Midbrain (tissue), 1 donor: ENCODE measurements around the gene IL31.

Source experiments
- DNase-seq: peaks from one replicate; lab custom pipeline; 2025; lab: John Stamatoyannopoulos, UW

IL31 gene

DNA sequence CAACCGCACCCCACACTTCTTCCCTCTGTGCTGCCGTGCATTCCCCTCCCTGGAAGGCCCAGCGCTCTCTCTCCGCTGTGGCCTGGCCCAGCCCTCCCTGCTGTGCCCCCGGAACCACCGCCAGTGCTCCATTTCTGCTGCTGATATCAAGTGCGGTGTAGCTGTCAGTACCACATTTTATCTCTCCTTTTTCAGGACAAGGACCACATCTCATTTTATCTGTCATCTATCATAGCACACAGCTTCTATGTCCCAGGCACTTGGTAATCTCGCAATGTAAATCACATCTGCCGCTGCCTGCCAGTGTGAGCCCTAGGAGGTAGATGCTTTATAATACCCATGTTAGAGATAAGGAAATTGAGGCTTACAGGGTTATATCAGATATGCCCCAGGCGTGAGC is 18.3 kb downstream of the IL31 start:
- DNase-seq = no peak

DNA sequence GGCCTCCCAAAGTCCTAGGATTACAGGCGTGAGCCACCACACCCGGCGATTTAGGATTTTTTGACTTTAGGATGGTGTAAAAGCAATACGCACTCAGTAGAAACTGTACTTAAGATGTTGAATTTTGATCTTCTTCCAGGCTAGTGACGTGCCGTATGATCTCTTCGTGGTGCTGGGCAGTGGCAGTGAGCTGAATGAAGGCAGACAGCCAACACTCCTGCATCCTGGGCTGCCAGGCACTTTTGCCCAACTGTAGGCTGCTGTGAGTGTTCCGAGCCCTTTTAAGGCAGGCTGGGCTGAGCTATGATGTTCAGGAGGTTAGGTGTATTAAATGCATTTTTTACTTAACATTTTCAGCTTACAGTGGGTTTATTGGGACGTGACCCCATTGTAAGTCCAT is 21.3 kb downstream of the IL31 start:
- no peak for DNase-seq

DNA sequence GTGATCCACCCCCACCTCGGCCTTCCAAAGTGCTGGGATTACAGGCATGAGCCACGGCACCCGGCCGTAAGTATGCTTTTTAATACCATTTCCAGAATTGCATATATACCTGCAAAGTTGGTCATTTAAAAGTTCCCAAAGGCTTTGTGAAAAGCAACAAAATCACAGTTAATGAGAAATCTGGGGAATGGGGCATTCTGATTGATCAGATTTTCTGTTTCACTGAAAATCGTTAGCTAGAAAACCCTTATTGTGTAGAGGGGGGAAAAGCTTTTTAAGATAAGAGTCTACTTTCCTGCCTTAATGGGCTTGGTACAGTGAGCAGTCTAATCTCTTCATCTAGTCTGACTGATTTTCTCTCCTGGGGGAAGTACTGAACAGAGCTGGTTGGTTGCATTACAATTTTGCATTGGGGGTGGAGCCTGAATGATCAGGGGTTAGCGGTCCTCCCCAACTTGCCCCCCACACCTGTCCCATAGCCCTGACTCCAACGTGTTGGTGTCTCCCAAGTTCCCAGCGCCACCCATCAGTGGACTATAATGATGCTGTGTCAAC is 23.8 kb downstream of the IL31 start:
- no peak for DNase-seq

DNA sequence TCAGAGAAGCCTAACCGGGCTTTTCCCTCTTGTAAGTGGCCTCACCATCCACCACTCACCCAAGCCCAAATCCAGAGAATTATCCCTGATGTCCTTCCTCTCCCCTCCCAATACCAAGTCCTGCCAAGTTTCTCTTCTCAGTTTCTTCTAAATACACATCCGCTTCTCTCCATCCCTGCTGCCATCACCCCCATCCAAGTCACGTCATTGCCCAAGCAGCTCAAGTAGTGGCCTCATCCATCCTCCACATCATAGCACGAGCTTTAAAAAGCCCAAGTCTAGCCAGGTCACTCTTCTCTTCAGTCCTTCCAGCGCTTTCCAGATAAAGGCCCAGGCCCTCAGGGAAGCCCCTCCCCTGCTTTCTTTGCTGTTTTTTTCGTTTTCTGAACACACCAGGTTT is 25.4 kb downstream of the IL31 start:
- DNase-seq = no peak

DNA sequence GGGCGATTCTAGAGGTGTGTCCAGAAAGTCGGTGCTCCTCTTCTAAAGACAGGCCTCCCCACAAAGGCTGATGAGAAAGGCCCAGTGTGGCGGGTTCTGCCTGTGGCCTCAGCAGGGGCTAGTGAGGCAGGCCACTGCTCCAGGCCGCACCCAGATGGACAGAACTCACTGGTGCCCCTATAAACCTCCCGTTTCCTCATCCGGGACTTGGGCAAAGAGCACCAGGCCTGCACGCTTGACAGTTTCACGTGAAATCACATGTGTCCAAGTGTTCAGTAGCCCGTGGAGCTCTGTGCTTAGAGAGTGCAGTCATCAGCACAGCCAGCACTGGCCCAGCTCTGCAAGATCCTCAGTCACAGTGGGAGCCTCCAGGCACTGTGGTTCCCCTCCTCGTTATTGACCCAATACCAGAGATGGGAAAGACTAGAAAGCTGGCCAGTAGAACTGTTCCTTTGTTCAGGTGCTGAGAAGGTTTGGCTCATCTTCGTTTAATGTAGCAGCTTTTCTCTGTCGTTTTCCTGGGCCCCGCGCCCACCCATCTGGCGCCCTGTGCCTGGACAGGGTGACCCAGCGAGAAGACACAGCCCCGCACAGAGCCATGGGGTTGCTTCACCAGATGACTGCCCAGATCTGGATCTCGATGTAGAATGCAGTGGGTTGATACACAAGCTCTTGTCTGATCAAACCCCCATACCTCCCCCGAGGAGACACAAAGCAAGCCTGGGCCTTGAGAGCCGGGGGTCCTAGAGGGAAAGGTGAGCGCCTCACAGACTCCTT is 26.3 kb downstream of the IL31 start:
- DNase-seq = no peak

DNA sequence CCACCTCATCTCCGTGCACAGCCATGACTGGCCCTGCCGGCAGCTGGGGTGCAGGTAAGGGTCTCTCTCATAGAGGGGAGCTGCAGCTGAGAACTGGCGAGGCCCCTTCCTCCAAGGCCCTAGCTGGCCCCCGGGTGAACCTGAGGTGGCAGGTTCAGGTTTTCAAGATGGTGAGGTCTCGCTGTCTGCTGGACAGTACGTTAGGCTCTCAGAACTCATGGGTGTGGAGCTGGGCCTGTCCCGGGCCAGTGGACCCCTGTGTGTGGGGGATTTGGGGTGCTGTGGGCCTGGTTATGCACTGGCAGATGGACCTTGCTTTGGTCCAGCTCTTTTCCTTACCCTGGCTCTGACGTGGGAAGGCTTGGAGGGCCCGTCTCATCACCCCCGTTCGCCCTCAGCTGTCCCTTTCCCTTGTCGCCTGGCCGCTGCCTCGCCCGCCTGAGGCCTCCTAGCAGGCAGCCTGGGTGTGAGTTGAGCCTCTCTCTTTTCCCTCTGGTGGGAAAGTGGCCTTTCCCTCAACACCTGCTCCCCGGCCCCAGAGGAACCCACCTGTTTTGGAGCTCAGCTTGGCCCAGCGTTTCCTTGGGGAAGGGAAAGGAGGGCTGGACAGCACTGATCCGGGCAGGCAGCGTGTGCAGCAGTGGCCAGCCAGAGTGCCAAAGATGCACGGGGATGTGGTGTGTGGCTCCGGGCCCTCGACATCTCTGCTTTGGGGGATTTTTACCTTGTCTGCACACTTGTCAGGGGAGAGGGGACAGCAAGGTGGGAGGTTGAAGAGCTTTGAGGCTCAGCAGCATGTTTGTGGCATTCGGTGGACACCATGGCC is 28.3 kb downstream of the IL31 start:
- DNase-seq = no peak

DNA sequence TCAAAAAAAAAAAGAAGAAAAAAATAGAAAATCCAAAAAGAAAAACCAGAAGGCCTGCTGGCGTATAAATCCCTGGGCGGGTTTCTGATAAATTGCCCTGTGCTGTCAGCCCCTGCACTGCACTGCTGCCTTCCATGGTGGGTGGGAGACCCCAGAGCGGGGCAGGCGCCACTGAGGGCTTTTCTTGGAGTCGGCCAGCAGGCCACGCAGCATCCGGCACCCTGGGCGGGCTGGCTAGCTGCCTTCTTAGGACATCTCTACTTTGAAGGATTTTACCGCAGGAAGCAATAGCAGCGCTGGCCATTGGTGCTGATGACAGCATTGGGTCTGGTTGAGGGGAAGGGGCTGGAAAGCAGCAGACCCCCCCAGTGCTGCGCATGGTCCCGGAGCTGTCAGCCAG is 29.1 kb downstream of the IL31 start:
- no peak for DNase-seq

DNA sequence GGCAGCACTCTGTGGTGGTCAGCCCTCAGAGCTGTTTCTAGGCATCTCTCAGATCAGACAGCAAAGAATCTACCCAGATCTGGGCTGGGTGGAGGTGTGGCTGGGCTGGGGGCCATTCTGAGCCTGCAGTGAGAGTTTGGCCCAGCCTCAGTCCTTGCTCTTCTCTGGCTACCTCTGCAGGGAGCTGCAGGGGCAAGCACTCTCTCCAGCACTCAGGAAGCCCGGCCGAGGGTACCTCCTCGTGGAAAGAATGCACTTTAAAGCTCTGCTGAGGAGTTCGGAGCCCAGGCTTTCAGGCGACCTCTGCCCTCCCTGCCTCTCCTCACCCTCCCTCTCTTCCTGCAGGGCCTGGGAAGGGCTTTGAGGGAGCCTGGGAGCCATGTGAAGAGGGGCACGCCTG is 31.2 kb downstream of the IL31 start:
- no peak for DNase-seq

DNA sequence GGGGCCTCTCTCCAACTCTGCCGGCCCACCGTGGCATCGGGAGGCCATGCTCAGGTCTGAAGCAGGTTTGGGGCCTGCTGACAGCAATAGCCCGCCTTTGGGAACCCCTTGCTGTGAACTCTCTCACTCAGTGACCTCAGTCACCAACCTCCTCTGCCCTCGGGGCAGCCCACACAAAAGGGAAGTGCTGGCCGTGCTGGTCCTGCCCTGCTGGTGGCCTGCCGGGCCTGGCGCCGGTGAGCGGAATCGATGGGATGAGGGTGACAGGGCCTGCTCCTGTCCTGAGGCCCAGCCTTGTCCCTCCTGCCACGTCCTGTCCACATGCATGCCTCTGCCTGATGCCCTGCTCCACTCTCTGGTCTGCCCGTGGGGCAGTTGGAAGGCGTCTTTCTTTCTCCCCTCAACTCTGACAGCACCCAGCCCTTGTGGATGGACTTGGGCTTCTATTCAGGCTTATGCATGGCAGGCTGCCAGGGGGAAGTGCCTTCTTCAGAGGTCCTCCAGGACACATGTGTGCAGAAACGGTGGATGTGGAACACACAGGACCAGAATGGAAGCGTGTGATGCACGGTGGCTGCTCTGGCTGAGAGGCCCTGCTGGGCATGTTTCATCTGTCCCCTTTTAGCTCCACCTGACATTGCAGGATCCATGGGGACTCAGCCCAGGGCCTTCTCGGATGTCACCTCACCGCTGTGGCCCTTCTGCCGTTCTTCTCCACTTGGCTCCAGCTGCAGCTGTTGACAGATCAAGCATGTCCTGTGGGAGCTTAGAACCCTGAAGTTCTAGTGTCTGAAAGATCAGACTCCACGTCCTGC is 31.9 kb downstream of the IL31 start:
- DNase-seq = no peak

DNA sequence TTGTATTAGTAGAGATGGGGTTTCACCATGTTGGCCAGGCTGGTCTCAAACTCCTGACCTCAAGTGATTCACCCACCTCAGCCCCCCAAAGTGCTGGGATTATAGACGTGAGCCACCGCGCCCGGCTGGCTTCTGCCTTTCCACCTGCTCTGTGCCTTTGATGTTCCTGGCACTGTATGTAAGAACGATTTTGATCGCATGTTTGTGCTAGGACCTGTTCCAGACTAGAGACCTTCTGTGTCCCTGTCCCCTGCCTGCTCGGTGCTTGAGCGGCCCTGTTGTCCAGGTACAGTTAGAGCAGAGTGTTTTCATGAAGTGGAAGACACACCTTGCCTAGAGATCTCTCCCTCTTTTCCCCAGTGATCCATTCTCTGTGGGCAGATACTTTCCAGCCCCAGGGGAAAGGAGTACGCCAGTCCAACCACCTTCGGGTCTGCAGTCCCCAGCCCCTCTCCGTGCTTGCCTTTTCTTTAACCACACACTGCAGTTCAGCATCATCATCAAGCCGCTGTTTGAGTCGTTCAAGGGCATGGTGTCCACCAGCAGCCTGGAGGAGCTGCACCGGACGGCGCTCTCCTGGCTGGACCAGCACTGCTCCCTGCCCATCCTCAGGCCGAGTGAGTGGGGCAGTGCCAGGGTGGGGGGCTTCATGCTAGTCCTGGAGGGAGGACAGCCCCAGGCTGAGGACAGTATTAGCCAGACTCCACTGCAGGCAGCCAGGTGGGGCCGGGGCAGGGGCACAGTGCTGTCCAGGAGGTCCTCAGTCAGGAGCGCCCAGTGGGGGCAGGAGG is 33.4 kb downstream of the IL31 start:
- DNase-seq = no peak

DNA sequence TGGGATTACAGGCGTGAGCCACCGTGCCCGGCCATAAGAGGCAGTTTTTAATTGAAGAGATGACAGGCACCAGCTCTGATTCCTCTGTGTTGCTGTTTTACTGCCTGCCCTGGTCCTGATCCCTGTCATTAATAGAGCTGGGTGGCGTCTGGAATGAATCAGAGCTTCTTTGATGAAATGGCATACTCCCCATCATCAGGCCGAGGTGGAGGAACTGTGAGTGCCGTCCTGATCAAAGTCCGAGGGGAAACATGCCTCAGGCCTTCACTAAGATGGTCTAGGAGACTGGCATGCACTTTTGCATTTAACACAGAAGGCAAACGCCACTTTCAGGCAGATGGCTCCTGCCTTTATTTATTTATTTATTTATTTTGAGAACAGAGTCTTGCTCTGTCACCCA is 34.1 kb downstream of the IL31 start:
- DNase-seq = no peak

DNA sequence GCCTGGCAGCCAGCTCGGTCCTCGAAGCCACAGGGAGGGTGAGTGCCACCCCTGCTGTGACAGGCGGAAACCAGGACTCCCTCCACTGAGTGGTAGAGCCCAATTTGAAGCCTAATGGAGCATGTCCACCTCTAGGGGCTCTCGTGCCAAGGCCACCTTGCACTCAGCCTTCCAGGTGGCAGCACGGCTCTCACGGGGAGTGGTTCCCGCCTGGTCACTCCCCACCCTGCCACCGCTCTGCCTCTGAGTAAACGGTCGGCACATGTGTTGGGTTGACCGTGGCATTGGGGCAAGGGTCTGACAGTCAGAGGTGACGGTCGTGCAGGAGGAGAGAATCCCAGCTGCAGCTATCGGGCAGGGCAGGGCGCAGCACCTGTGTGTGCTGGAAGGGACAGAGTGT is 34.8 kb downstream of the IL31 start:
- no peak for DNase-seq

DNA sequence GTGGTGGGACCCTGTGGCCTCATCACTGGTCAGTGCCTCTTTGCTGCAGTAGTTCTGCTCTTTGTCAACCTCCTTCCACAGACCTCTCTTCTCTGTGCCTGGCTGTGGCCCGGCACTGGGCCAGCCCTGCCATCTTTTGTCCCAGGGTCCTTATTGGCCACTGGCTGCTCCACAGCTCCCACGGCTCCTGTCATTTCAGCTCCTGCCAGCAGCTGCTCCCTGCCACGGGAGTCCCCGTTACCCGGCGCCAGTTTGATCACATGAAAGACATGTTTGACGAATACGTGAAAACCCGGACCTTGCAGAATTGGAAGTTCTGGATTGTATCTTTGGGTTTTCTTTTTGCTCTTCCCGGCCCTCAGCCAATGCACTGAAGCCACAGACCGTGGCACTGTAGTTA is 35.4 kb downstream of the IL31 start:
- no peak for DNase-seq

DNA sequence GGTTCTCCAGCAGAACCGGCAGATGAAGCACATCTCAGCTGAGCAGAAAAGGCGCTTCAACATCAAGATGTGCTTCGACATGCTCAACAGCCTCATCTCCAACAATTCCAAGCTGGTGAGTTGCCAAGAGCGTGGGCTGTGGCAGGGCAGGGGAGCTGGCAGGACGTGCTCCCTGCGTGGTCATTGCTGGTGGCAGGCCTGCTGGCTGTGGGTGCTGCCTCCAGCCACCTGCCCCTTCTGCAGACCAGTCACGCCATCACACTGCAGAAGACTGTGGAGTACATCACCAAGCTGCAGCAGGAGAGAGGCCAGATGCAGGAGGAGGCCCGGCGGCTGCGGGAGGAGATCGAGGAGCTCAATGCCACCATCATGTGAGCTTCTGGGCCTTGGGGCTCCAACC is 35.8 kb downstream of the IL31 start:
- no peak for DNase-seq

DNA sequence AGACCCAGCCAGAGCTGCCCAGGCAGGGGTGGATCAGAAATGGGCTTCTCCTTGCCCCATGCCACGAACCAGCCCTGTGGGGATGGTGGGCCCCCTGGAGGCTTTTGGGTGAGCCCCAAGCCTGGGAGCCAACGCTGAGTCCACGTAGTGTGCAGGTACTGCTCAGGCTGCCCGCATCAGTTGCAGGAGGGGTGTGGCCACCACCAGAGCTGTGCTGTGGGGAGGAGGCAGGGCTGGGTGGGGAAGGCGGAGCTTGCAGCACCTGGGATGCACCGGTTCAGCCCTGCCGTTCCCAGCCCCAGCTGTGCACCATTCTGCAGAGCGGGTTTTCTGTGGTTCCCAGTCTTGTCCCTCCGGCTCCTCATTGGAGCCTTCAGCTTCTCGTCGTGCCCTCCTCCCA is 36.3 kb downstream of the IL31 start:
- DNase-seq = no peak

DNA sequence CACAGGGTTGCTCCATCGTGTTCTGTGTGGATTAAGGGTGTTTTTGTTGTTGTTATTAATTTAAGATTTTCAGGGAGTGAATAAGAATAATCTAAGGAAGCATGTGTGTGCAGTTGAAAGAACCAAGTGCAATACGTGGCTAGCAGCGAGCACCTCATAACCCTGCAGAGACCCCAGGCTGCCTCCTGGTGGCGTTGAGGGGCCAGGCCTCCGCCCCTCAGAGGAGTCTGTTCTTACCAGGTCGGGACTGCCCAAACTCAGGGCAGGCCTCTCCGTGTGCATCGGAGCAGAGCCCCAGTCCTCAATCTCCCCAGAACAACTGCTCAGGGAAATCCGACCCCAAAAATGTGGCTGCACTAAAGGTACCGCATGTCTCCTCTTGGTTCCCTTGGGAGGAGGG is 36.8 kb downstream of the IL31 start:
- no peak for DNase-seq

DNA sequence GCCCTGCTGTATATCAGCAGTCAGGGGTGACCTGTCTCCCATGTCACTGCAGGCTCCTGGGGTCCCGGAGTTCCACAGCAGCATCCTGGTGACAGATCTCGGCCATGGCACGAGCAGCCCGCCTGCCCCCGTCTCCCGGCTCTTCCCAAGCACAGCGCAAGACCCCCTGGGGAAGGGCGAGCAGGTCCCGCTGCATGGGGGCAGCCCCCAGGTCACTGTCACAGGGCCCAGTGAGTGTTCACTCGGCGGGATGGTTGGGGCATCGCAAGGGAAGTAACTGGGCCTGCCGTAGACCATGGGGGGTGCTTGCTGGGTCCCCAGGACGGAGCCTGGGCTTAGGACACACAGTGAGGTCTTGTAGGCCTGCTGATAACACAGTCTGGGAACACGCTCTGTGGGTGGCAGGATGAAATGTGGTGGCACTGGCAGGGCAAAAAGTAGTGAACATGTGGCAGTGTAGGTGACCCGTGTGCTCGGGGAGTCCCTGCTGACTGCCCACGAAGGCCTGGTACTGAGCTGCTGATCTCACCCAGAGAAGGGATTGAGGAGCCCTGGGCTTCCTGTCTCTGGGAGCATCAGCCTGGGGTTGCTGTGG is 38.5 kb downstream of the IL31 start:
- no peak for DNase-seq

DNA sequence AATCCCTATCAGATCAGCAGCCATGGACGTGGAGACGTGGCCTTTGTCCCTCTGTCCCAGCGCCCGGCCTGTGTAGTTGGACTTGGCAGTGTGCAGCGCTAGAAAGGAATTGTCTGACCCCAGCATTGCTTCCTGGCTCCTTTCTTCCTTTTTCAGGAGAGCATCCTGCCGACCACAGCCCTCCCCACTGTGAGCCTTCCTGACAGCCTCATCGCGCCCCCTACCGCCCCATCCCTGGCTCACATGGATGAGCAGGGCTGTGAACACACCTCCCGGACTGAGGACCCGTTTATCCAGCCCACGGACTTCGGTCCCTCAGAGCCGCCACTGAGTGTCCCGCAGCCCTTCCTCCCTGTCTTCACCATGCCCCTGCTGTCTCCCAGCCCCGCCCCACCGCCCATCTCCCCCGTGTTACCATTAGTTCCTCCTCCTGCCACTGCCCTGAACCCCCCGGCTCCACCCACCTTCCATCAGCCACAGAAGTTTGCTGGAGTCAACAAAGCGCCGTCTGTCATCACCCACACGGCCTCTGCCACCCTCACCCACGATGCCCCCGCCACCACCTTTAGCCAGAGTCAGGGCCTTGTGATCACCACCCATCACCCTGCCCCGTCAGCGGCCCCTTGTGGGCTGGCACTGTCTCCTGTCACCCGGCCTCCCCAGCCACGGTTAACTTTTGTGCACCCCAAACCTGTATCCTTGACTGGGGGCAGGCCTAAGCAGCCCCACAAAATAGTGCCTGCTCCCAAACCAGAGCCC is 40.6 kb downstream of the IL31 start:
- no peak for DNase-seq

DNA sequence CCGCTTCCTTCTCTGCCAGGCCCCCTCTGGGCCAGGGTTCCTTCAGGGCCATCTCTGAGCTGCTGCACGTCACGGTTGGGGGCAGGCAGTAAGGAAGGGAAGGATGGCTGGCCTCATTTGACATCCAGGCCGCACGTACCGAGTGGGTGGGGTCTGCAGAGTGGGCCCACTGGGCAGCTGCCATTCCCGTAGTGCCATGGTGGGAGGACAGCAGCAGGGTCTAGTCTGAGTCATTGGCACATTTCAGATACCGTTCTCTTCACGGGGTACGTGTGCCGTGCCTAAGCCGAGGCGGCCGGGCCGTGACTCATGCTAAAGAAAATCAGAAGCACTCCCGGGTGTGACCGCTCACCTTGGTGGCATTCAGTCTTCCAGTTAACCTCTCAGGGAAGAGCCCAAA is 43.9 kb downstream of the IL31 start:
- DNase-seq = no peak

DNA sequence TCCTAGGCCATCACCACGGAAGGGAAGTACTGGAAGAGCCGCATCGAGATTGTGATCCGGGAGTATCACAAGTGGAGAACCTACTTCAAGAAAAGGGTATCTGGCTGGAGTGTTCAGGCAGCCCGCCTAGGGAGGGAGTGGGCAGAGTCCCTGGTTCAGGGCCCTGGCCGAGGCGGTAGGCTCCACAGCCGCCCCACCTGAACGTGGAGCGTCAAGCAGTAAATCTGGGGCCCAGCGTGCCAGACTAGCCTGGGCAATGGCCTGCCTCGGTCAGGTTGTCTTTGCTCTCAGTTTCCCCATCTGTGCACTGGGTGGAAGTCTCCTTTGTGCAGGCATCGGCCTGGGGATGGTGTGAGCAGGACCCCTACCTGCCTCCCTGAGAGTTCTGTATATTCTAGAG is 44.9 kb downstream of the IL31 start:
- DNase-seq = no peak
